SK-N-SH (cell line): ENCODE measurements around the gene MED16. TPM values are rescaled to one million over a fixed set of nuclear protein-coding genes. Genes with fewer than 3 reads are reported as not detected.

Experiments used
- CTCF ChIA-PET: fragments of 300-600, 350-600 bp; formaldehyde crosslinking; extraction: SDS; loops from one replicate; lab custom pipeline; 2021; lab: Yijun Ruan, JAX
- POLR2A ChIA-PET: fragments of 350-600 bp; sonication (Branson Sonifier 250); formaldehyde crosslinking; extraction: SDS; loops from one replicate; lab custom pipeline; 2020; ENCODE audit warnings: antibody characterized with exemption, inconsistent platforms; lab: Yijun Ruan, JAX
- DNase-seq: peaks from one replicate; pipeline ENCODE4 v3.0.0; 2012
- H2AFZ ChIP-seq: fragments of 200-600 bp; sonication (generic); 2 replicates; pipeline ENCODE4 v1.8.1; 2016; ENCODE audit warnings: antibody characterized with exemption, mild to moderate bottlenecking, low read depth
- H3F3A ChIP-seq: fragments of 200-600 bp; sonication (generic); replicated peaks from 2 replicates; pipeline ENCODE3; 2016; ENCODE audit warnings: antibody characterized with exemption, mild to moderate bottlenecking; ENCODE audit not compliant: insufficient read depth
- H3K27ac ChIP-seq, 2 experiments: fragments of 200-500 bp in 1 of 2; fragments of 200-600 bp in 1 of 2; sonication (Bioruptor generic) in 1 of 2; sonication (generic), shearing (Covaris generic) in 1 of 2; 2 replicates each; pipeline versions ENCODE4 v1.5.1 to v1.6.1; 2014 to 2016; ENCODE audit warnings: low read depth in 2 of 2, inconsistent platforms in 1 of 2, low read length in 1 of 2, mild to moderate bottlenecking in 1 of 2, mixed read lengths in 1 of 2
- H3K27me3 ChIP-seq: fragments of 200-600 bp; sonication (generic), shearing (Covaris generic); 2 replicates; pipeline ENCODE4 v1.6.1; 2016; ENCODE audit warnings: mixed run types; ENCODE audit not compliant: insufficient read depth
- H3K36me3 ChIP-seq, 2 experiments: fragments of 200-500 bp in 1 of 2; fragments of 200-600 bp in 1 of 2; sonication (Bioruptor generic) in 1 of 2; sonication (generic) in 1 of 2; replicated peaks in 1 of 2; 2 replicates each; pipeline versions ENCODE3 to v1.5.1; 2014 to 2016; ENCODE audit warnings: low read length in 1 of 2, mild to moderate bottlenecking in 1 of 2; ENCODE audit not compliant: insufficient read depth in 2 of 2, control insufficient read depth in 1 of 2
- H3K4me1 ChIP-seq, 2 experiments: fragments of 200-500 bp in 1 of 2; fragments of 200-600 bp in 1 of 2; sonication (Bioruptor generic) in 1 of 2; sonication (generic), shearing (Covaris generic) in 1 of 2; 2 replicates each; pipeline versions ENCODE4 v1.5.1 to v1.6.1; 2014 to 2016; ENCODE audit warnings: low read depth in 1 of 2, low read length in 1 of 2, mixed run types in 1 of 2; ENCODE audit not compliant: insufficient read depth in 2 of 2, control insufficient read depth in 1 of 2
- H3K4me2 ChIP-seq: fragments of 200-600 bp; sonication (generic), shearing (Covaris generic); 2 replicates; pipeline ENCODE4 v1.6.1; 2017; ENCODE audit warnings: mixed run types
- H3K4me3 ChIP-seq, 2 experiments: fragments of 200-500 bp in 1 of 2; fragments of 200-600 bp in 1 of 2; sonication (Bioruptor generic) in 1 of 2; sonication (generic), shearing (Covaris generic) in 1 of 2; 2 replicates each; pipeline versions ENCODE4 v1.5.1 to v1.8.1; 2014 to 2016; ENCODE audit warnings: low read depth in 2 of 2, inconsistent platforms in 1 of 2, low read length in 1 of 2, mild to moderate bottlenecking in 1 of 2, mixed read lengths in 1 of 2, moderate library complexity in 1 of 2
- H3K79me2 ChIP-seq: fragments of 200-600 bp; sonication (generic); 2 replicates; pipeline ENCODE4 v1.8.1; 2017; ENCODE audit warnings: mild to moderate bottlenecking; ENCODE audit not compliant: insufficient read depth
- H3K9ac ChIP-seq: fragments of 200-600 bp; sonication (generic); 2 replicates; pipeline ENCODE4 v1.6.1; 2017; ENCODE audit warnings: mixed run types
- H3K9me2 ChIP-seq: fragments of 200-600 bp; sonication (generic); 2 replicates; pipeline ENCODE4 v1.6.1; 2017; ENCODE audit warnings: mixed run types
- H3K9me3 ChIP-seq: fragments of 200-600 bp; sonication (generic); 2 replicates; pipeline ENCODE4 v1.6.1; 2017; ENCODE audit warnings: mixed run types, mild to moderate bottlenecking, moderate library complexity
- H4K20me1 ChIP-seq: fragments of 200-600 bp; sonication (generic); 2 replicates; pipeline ENCODE4 v1.6.1; 2017; ENCODE audit warnings: mild to moderate bottlenecking, mixed run types; ENCODE audit not compliant: insufficient read depth
- CHD2 ChIP-seq: fragments of 150-350 bp; IDR thresholded peaks from 2 replicates; pipeline ENCODE4 v1.6.1; 2018; ENCODE audit warnings: low read length; ENCODE audit not compliant: partially characterized antibody
- CTCF ChIP-seq: fragments of 200-600 bp; sonication (generic); IDR thresholded peaks from 2 replicates; pipeline ENCODE4 v1.6.1; 2017; ENCODE audit warnings: antibody characterized with exemption, mild to moderate bottlenecking, moderate library complexity
- EP300 ChIP-seq, 2 experiments: IDR thresholded peaks; 2 replicates each; pipeline versions ENCODE4 v1.4.0 to v1.6.1; 2012; ENCODE audit warnings: borderline replicate concordance in 1 of 2, low read depth in 1 of 2, low read length in 1 of 2
- FOXM1 ChIP-seq: IDR thresholded peaks from 2 replicates; pipeline ENCODE4 v1.4.0; 2012; ENCODE audit warnings: low read depth, mild to moderate bottlenecking
- GABPA ChIP-seq: IDR thresholded peaks from 2 replicates; pipeline ENCODE4 v1.4.0; 2012; ENCODE audit warnings: low read depth, mild to moderate bottlenecking
- GATA2 ChIP-seq: sonication (generic); formaldehyde crosslinking; IDR thresholded peaks from 2 replicates; pipeline ENCODE4 v1.5.0; 2020; ENCODE audit warnings: mild to moderate bottlenecking, missing genetic modification reagents
- NFIC ChIP-seq: IDR thresholded peaks from 2 replicates; pipeline ENCODE4 v1.4.0; 2012; ENCODE audit warnings: borderline replicate concordance
- NRF1 ChIP-seq: IDR thresholded peaks from 2 replicates; pipeline ENCODE4 v1.6.1; 2012; ENCODE audit warnings: low read depth, mild to moderate bottlenecking, low read length
- RFX5 ChIP-seq: IDR thresholded peaks from 2 replicates; pipeline ENCODE4 v1.6.1; 2012; ENCODE audit warnings: mild to moderate bottlenecking, improper control_type of control experiment, low read length
- RXRA ChIP-seq: IDR thresholded peaks from 2 replicates; pipeline ENCODE4 v1.4.0; 2012; ENCODE audit warnings: low read depth, mild to moderate bottlenecking, borderline replicate concordance
- TAF1 ChIP-seq: IDR thresholded peaks from 2 replicates; pipeline ENCODE4 v1.6.1; 2012; ENCODE audit warnings: low read depth, mild to moderate bottlenecking, low read length, moderate library complexity, borderline replicate concordance
- YY1 ChIP-seq: IDR thresholded peaks from 2 replicates; pipeline ENCODE4 v1.4.0; 2012; ENCODE audit warnings: low read depth, mild to moderate bottlenecking
- WGBS: methylation state at CpG from one replicate; pipeline ENCODE4 v1.1.6; 2017; ENCODE audit warnings: low lambda C conversion rate; 5-methylcytosine and 5-hydroxymethylcytosine counted together
- polyA plus RNA-seq, 3 experiments: library from polyadenylated mRNA; depleted of rRNA; stranded (reverse); fragments of >200 nt; gene quantifications; 2 replicates each; pipeline ENCODE4 v1.2.3, GENCODE V29; 2012
- TF ChIP-seq, protein P1 (sequence below): IDR thresholded peaks from 2 replicates; pipeline ENCODE4; 2012

MED16 gene
- polyA plus RNA-seq, 1 of the 3 experiments (the other 2 are of a cell fraction), result 40.6 TPM

DNA sequence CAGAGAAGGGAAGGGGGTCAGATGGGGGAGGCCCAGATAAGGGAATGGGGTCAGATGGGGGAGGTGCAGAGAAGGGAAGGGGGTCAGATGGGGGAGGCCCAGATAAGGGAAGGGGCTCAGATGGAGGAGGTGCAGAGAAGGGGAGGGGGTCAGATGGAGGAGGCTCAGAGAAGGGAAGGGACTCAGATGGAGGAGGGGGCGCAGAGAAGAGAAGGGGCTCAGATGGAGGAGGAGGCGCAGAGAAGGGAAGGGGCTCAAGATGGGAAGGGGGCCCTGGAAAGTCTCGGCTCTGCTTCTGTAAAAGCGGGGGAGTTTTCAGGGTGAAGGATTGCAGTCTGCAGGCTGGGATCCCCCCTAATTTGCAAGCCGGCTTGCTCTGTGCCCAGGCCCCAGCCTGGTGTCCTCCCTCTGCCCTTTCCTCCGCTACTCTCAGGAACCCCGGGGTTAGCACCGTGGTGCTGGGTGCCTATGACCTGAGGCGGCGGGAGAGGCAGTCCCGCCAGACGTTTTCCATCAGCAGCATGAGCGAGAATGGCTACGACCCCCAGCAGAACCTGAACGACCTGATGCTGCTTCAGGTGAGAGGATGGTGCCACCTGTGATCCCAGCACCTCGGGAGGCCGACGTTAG is 63.7 kb downstream of the MED16 start:
- Histone ChIP-seq H4K20me1 (no peaks in the 10 kb centered on the region), H3K4me1 (no peaks in the 10 kb centered on the region), H3K36me3 (no peaks in the 10 kb centered on the region), H3K27ac (no peak overlapping the region), H3K4me3 (no peak overlapping the region), H3F3A (peaks cover 5% of the 10 kb centered on the region), H3K9me3 (no peaks in the 10 kb centered on the region), H3K79me2 (no peaks in the 10 kb centered on the region), H3K9me2 (no peaks in the 10 kb centered on the region), H3K27me3 (peaks cover 42% of the 10 kb centered on the region), H2AFZ (no peak overlapping the region), H3K9ac (no peak overlapping the region), H3K4me2 (no peak overlapping the region)
- 50% methylated on average over 18 of the region's 18 CpGs for WGBS
- no peak for DNase-seq
- ChIA-PET CTCF (no interaction called here), POLR2A (no interaction called here)
- no peak for TF ChIP-seq YY1
- TF ChIP-seq GATA2 (CRISPR knock-in tag), result no peak
- TF ChIP-seq NRF1, result no peak
- TF ChIP-seq CHD2, result no peak
- TF ChIP-seq TAF1, result no peak
- no peak for TF ChIP-seq NFIC
- no peak for TF ChIP-seq RXRA
- TF ChIP-seq RFX5, result no peak
- no peak for TF ChIP-seq CTCF
- TF ChIP-seq EP300 (IDR thresholded peaks at IDR 0.05; ENCODE audit: borderline replicate concordance in 1 of 2, low read depth in 1 of 2, low read length in 1 of 2), result no peak
- TF ChIP-seq GABPA, result no peak
- TF ChIP-seq, protein P1, sequence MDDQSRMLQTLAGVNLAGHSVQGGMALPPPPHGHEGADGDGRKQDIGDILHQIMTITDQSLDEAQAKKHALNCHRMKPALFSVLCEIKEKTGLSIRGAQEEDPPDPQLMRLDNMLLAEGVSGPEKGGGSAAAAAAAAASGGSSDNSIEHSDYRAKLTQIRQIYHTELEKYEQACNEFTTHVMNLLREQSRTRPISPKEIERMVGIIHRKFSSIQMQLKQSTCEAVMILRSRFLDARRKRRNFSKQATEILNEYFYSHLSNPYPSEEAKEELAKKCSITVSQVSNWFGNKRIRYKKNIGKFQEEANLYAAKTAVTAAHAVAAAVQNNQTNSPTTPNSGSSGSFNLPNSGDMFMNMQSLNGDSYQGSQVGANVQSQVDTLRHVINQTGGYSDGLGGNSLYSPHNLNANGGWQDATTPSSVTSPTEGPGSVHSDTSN, result no peak

DNA sequence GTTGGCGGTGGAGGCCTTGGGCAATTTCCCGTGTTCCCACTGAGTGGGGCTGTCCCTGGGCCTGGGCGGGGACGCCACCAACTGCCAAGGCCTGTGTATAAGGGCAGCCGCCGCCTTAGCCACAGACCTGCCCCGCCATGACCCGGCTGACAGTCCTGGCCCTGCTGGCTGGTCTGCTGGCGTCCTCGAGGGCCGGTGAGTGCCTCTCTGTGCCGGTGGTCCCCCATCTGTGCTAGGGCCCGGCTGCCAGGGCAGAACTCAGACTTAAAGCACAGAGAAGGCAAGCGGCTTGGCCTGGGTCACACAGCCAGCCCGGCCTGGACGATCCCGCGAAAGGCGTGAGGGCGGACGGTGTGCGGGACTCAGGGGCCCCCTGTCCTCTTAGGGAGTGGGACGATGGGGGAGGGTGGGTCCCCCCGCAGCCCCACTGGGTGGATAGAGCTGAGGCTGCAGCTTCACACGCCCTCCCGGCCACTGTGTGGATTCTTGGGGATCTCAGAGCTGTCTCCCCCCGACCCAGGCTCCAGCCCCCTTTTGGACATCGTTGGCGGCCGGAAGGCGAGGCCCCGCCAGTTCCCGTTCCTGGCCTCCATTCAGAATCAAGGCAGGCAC is 65.2 kb downstream of the MED16 start, which contains the start of gene AZU1:
TSS of gene AZU1 (plus strand) at position 128 of the 612 bp plus-strand sequence. CDS start at position 138, 10 bp downstream.
- no peak for TF ChIP-seq FOXM1
- no peak for TF ChIP-seq GABPA
- WGBS, result 59% methylated on average over 3 of the region's 33 CpGs
- Histone ChIP-seq H3K9me2 (no peaks in the 10 kb centered on the region), H4K20me1 (no peaks in the 10 kb centered on the region), H3K4me1 (no peaks in the 10 kb centered on the region), H3K27me3 (peaks cover 31% of the 10 kb centered on the region), H3K79me2 (no peaks in the 10 kb centered on the region), H3K4me3 (no peak within 1 kb of the TSS), H2AFZ (no peak within 1 kb of the TSS), H3K9ac (no peak within 1 kb of the TSS), H3K36me3 (no peaks in the 10 kb centered on the region), H3K4me2 (no peak within 1 kb of the TSS), H3K27ac (no peak within 1 kb of the TSS), H3F3A (peaks cover 5% of the 10 kb centered on the region), H3K9me3 (no peaks in the 10 kb centered on the region)
- ChIA-PET CTCF (no interaction called here), POLR2A (no interaction called here)
- no peak for DNase-seq
